RWPE1 (cell line): ENCODE results near the gene PIP4K2A.

Experiments used
- CTCF ChIA-PET: fragments of 350-600 bp; sonication (Branson Sonifier 250); formaldehyde crosslinking; extraction: SDS; loops from one replicate; lab custom pipeline; 2021; lab: Yijun Ruan, JAX
- POLR2A ChIA-PET: fragments of 400-600 bp; formaldehyde crosslinking; extraction: SDS; loops from one replicate; lab custom pipeline; 2020; ENCODE audit warnings: antibody characterized with exemption; ENCODE audit not compliant: low non-redundant PET; lab: Yijun Ruan, JAX
- DNase-seq: peaks from one replicate; pipeline ENCODE4 v3.0.0; 2012; ENCODE audit warnings: low spot score
- H3K27ac ChIP-seq: fragments of 450-650 bp; 2 replicates; pipeline ENCODE4 v1.5.1; 2017
- TF ChIP-seq, protein P1 (sequence below): fragments of 450-650 bp; conservative IDR thresholded peaks from 2 replicates; pipeline ENCODE4 v1.5.1; 2017; ENCODE audit warnings: low read depth, mild to moderate bottlenecking

Gene PIP4K2A

DNA sequence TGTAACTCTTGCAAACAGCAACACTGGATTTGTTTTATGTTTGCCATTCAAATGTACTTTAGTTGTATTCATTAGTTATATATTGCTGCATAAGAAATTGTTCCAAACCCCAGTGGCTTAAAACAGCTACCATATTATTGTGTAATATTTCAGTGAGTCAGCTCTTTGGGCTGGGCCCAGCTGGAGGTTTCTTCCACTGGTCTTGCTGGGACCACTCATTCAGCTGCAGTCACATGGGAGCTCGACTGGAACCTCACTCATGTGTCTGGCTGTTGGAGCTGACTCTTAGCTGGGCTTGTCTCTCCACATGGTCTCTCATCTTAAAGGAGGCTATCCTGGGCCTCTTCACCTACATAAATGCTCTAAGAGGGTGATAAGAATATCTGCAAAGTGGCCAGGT lies 23.2 kb upstream of the PIP4K2A start:
- H3K27ac ChIP-seq = no peak overlapping the region
- CTCF ChIA-PET = no interaction called here
- peak; percentile 44 for DNase-seq
- TF ChIP-seq, protein P1, sequence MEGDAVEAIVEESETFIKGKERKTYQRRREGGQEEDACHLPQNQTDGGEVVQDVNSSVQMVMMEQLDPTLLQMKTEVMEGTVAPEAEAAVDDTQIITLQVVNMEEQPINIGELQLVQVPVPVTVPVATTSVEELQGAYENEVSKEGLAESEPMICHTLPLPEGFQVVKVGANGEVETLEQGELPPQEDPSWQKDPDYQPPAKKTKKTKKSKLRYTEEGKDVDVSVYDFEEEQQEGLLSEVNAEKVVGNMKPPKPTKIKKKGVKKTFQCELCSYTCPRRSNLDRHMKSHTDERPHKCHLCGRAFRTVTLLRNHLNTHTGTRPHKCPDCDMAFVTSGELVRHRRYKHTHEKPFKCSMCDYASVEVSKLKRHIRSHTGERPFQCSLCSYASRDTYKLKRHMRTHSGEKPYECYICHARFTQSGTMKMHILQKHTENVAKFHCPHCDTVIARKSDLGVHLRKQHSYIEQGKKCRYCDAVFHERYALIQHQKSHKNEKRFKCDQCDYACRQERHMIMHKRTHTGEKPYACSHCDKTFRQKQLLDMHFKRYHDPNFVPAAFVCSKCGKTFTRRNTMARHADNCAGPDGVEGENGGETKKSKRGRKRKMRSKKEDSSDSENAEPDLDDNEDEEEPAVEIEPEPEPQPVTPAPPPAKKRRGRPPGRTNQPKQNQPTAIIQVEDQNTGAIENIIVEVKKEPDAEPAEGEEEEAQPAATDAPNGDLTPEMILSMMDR = no peak
- POLR2A ChIA-PET = no interaction called here

DNA sequence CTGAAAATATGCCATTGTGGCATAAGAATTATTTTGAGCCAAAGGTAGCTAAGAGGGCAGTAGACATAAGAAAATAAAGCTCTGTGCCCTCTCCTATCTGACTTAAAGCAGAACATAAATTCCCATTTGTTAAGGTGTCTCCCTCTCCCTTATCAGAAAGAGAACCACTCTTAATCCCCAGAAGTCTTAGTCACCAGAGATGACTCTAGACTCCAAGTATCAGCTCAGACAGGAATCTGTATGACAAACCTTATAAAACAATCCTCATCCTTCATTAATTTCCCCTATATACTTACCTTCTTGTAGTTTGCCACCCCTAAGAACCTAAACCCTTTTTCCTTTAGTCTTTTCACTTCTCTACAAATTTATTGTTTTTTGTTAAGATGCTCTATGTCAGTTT lies 21.8 kb upstream of the PIP4K2A start:
- TF ChIP-seq, protein P1 = no peak
- DNase-seq = no peak
- ChIA-PET CTCF (no interaction called here), POLR2A (interaction anchor here (0.6 kb wide), 1 partner anchor 55 kb away, joined by 3 read pairs; no protein-coding TSS in a partner anchor)
- H3K27ac ChIP-seq = no peak overlapping the region

DNA sequence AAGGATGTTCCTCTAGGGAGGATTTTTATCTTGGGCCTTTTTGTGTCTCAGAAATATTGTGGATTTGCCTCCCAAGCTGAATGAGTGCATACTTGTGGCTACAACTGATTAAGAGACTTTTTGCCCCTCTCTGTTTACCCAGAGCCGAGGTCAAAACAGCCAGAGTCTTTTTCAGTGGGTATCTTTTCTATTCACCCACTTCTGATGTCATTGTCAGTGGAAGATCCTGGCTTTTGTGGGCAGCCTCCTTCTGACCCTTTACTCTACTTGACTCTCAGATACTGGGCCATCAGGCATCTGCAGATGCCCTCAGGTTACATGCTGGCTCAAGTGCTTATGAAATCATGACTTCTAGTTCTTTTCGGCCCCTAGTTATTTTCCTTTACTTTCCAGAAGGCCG lies 19.6 kb upstream of the PIP4K2A start:
- TF ChIP-seq, protein P1 = no peak
- ChIA-PET CTCF (no interaction called here), POLR2A (no interaction called here)
- DNase-seq = no peak
- no peak overlapping the region for H3K27ac ChIP-seq

DNA sequence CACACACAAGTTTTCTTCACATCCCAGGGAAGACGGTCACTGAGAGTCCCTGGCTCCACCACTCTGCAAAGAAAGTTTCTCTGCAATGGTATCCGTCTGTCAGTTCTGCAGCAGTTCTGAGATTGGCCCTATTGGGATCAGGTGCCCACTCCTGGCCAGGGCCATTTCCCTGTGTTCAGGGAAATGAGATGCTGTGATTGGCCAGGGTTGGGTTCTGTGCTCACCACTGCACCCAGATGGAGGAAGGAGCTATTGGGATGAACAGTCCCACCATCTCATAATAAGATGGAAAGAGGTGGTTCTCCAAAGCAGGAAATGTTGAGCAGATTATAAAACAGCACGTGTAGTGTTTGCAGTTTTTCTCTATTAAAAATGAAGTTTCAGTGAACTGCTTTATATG lies 13.3 kb upstream of the PIP4K2A start:
- ChIA-PET CTCF (interaction anchor here (0.6 kb wide), 1 partner anchor 34 kb away, joined by 3 read pairs; no protein-coding TSS in a partner anchor), POLR2A (no interaction called here)
- TF ChIP-seq, protein P1 = no peak
- no peak overlapping the region for H3K27ac ChIP-seq
- no peak for DNase-seq

DNA sequence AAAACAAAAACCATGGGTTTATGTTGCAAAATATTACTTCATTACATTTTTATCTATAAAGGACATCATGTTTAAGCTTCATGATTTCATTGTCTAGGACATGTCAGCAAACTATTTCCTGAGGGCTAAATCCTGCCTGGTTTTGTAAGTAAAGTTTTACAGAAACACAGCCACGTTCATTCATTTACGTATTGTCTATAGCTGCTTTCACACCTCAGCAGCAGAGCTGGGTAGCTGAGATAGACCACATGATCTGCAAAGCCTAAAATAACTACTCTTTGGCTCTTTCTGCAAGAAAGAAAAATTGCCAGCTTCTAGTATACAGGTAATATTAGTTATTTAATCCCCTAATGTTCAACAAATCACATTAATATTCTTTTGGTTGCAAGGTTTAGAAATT lies 12.7 kb upstream of the PIP4K2A start:
- no peak for DNase-seq
- POLR2A ChIA-PET = no interaction called here
- CTCF ChIA-PET = no interaction called here
- TF ChIP-seq, protein P1 = no peak
- no peak overlapping the region for H3K27ac ChIP-seq

DNA sequence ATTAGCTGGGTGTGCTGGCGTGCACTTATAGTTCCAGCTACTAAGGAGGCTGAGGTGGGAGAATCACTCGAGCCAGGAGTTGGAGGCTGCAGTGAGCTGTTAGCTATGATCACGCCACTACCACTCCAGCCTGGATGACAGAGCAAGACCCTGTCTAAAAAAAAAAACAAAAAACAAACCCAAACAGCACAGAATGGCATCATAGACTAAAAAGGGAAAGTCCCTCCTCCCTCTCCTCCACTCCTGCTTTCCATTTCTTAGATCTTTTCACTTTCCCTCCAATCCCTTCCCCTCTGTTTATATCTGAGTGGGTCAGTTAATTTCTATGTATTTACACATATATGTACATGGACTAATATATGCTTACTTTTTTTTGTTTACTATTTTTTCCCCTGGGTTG lies 10.4 kb upstream of the PIP4K2A start:
- H3K27ac ChIP-seq = no peak overlapping the region
- TF ChIP-seq, protein P1 = no peak
- ChIA-PET CTCF (interaction anchor here (0.7 to 0.8 kb wide), 2 partner anchors 19 to 79 kb away, joined by 5 to 7 read pairs; no protein-coding TSS in a partner anchor), POLR2A (no interaction called here)
- DNase-seq = no peak

DNA sequence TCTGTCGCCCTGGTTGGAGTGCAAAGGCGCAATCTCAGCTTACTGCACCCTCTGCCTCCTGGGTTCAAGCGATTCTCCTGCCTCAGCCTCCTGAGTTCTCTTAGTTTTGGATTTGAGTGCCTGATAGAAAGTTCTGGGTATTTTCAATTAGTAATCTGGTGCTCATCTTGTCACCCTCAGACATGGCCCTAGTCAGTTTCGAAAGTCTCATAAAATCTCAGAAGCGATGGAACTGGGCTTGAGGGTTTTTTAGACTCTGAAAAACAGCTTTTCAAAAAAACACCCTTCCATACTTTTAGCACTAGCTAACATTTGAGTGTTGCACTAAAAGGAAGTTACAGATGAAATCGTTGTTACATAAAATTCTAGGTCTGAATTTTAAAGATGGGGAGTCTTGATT lies 9.4 kb upstream of the PIP4K2A start:
- ChIA-PET CTCF (interaction anchor here (0.7 kb wide), 1 partner anchor 57 kb away, joined by 5 read pairs; no protein-coding TSS in a partner anchor), POLR2A (no interaction called here)
- TF ChIP-seq, protein P1 = no peak

More for the DNA sequence above, 9.4 kb upstream of the PIP4K2A start:
- no peak for DNase-seq
- H3K27ac ChIP-seq = no peak overlapping the region
